A549 (cell line): Measurements from ENCODE around the gene KATNAL1.
A peak's percentile ranks its signal among the peaks of the same experiment; 100 is the strongest.

Experiments
- BHLHE40 ChIP-seq: IDR thresholded peaks from 2 replicates; pipeline ENCODE4 v1.6.1; 2012; ENCODE audit warnings: low read depth, low read length, inconsistent platforms
- HDAC2 ChIP-seq: fragments of 200-600 bp; sonication (generic); IDR thresholded peaks from 2 replicates; pipeline ENCODE4 v1.6.1; 2016
- MAX ChIP-seq: IDR thresholded peaks from 2 replicates; pipeline ENCODE4 v1.6.1; 2012
- NFE2L2 ChIP-seq: fragments of 150-350 bp; conservative IDR thresholded peaks from 2 replicates; pipeline ENCODE4 v1.6.1; 2014; ENCODE audit warnings: low read length
- NR3C1 ChIP-seq: fragments of >200 bp; sonication (Bioruptor Twin); formaldehyde crosslinking; IDR thresholded peaks from 3 replicates; pipeline ENCODE4 v1.6.1; 2017
- POLR2A ChIP-seq: IDR thresholded peaks from 2 replicates; pipeline ENCODE4 v1.6.1; 2012; ENCODE audit warnings: mild to moderate bottlenecking, low read length
- RAD21 ChIP-seq, 2 experiments: fragments of >200 bp in 1 of 2; sonication (Bioruptor Twin) in 1 of 2; formaldehyde crosslinking in 1 of 2; IDR thresholded peaks in 1 of 2; conservative IDR thresholded peaks in 1 of 2; 2 replicates in 1 of 2; 3 replicates in 1 of 2; pipeline ENCODE4 v1.6.1; 2012 to 2018; ENCODE audit warnings: inconsistent platforms in 1 of 2
- REST ChIP-seq: fragments of 200-600 bp; sonication (generic); IDR thresholded peaks from 2 replicates; pipeline ENCODE4 v1.6.1; 2016; ENCODE audit warnings: antibody characterized with exemption, mild to moderate bottlenecking, moderate library complexity
- SMC3 ChIP-seq: fragments of >200 bp; sonication (Bioruptor Twin); formaldehyde crosslinking; IDR thresholded peaks from 3 replicates; pipeline ENCODE4 v1.6.1; 2018; ENCODE audit warnings: inconsistent platforms
- SREBF2 ChIP-seq: fragments of 450-650 bp; IDR thresholded peaks from 2 replicates; pipeline ENCODE4 v1.6.1; 2014; ENCODE audit warnings: mild to moderate bottlenecking, moderate library complexity
- TF ChIP-seq, protein P1 (sequence below): fragments of >200 bp; sonication (Bioruptor Twin); formaldehyde crosslinking; IDR thresholded peaks from 3 replicates; pipeline ENCODE4 v1.5.1; 2016
- TF ChIP-seq, protein P2 (sequence below): fragments of >200 bp; sonication (Bioruptor Twin); formaldehyde crosslinking; IDR thresholded peaks from 3 replicates; pipeline ENCODE4 v1.6.1; 2016
- TF ChIP-seq, protein P3 (sequence below): fragments of 450-650 bp; IDR thresholded peaks from 2 replicates; pipeline ENCODE4 v1.6.1; 2014; ENCODE audit warnings: antibody characterized with exemption
- TF ChIP-seq, protein P4 (sequence below): IDR thresholded peaks from 2 replicates; pipeline ENCODE4 v1.6.1; 2012

DNA sequence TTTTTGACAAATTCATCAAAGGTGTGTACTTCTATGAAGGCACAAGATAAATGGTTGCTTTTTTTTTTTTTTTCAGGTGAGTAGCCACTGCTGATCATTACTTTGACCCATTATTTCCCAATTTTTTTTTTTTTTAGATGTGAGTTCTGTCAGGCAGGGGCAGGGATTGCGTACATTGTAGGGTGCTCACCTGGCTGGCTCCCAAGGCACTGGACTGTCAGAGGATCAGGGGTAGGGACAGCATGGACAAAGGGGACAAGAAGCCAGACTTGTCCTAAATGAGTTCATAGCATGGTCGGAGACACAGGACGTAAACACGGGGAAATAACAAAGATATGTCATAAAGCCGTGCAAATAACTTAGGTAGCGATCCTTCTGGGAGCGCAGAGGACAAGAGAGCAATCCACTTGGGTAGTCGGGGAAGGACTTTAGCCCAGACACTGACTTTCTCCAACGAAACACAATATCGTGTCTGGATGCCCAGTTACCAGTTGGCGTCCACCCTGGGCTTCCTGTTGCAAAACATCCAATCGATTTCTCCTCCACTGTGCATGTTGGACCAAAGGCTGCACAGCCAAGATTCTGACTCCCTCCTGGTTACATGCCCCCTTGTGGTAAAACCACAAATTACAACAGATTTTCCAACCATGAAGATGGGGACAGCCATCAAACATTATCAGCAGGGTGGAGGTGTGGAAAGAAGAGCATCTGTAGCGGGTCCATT is 27.5 kb upstream of the KATNAL1 start:
- TF ChIP-seq, protein P1, sequence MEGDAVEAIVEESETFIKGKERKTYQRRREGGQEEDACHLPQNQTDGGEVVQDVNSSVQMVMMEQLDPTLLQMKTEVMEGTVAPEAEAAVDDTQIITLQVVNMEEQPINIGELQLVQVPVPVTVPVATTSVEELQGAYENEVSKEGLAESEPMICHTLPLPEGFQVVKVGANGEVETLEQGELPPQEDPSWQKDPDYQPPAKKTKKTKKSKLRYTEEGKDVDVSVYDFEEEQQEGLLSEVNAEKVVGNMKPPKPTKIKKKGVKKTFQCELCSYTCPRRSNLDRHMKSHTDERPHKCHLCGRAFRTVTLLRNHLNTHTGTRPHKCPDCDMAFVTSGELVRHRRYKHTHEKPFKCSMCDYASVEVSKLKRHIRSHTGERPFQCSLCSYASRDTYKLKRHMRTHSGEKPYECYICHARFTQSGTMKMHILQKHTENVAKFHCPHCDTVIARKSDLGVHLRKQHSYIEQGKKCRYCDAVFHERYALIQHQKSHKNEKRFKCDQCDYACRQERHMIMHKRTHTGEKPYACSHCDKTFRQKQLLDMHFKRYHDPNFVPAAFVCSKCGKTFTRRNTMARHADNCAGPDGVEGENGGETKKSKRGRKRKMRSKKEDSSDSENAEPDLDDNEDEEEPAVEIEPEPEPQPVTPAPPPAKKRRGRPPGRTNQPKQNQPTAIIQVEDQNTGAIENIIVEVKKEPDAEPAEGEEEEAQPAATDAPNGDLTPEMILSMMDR: 0 out of 3 replicates have a peak, but pooled peaks have one; percentile 24
- TF ChIP-seq, protein P2, sequence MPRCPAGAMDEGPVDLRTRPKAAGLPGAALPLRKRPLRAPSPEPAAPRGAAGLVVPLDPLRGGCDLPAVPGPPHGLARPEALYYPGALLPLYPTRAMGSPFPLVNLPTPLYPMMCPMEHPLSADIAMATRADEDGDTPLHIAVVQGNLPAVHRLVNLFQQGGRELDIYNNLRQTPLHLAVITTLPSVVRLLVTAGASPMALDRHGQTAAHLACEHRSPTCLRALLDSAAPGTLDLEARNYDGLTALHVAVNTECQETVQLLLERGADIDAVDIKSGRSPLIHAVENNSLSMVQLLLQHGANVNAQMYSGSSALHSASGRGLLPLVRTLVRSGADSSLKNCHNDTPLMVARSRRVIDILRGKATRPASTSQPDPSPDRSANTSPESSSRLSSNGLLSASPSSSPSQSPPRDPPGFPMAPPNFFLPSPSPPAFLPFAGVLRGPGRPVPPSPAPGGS: no peak
- no peak for TF ChIP-seq SREBF2
- no peak for TF ChIP-seq NFE2L2
- peak in 1 of 2 experiments; percentile 49; a peak in 2 of 5 replicates for TF ChIP-seq RAD21 (conservative IDR thresholded peaks at IDR 0.05 in 1 of 2, IDR thresholded peaks at IDR 0.05 in 1 of 2)
- no peak for TF ChIP-seq NR3C1
- no peak for TF ChIP-seq REST
- TF ChIP-seq MAX: no peak
- TF ChIP-seq SMC3: 0 out of 3 replicates have a peak, but pooled peaks have one; percentile 29
- TF ChIP-seq POLR2A: no peak
- no peak for TF ChIP-seq HDAC2
- TF ChIP-seq, protein P3, sequence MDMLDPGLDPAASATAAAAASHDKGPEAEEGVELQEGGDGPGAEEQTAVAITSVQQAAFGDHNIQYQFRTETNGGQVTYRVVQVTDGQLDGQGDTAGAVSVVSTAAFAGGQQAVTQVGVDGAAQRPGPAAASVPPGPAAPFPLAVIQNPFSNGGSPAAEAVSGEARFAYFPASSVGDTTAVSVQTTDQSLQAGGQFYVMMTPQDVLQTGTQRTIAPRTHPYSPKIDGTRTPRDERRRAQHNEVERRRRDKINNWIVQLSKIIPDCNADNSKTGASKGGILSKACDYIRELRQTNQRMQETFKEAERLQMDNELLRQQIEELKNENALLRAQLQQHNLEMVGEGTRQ: no peak
- TF ChIP-seq, protein P4, sequence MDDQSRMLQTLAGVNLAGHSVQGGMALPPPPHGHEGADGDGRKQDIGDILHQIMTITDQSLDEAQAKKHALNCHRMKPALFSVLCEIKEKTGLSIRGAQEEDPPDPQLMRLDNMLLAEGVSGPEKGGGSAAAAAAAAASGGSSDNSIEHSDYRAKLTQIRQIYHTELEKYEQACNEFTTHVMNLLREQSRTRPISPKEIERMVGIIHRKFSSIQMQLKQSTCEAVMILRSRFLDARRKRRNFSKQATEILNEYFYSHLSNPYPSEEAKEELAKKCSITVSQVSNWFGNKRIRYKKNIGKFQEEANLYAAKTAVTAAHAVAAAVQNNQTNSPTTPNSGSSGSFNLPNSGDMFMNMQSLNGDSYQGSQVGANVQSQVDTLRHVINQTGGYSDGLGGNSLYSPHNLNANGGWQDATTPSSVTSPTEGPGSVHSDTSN: no peak
- no peak for TF ChIP-seq BHLHE40
